HG03108 (cell line): ENCODE measurements around the gene PTGES3L.

Experiments used
- ATAC-seq: cut with Tn5 transposase; IDR thresholded peaks from one replicate; pipeline ENCODE4 v1.9.1; 2021; ENCODE audit warnings: moderate library complexity; ENCODE audit not compliant: unreplicated experiment

The PTGES3L gene

DNA sequence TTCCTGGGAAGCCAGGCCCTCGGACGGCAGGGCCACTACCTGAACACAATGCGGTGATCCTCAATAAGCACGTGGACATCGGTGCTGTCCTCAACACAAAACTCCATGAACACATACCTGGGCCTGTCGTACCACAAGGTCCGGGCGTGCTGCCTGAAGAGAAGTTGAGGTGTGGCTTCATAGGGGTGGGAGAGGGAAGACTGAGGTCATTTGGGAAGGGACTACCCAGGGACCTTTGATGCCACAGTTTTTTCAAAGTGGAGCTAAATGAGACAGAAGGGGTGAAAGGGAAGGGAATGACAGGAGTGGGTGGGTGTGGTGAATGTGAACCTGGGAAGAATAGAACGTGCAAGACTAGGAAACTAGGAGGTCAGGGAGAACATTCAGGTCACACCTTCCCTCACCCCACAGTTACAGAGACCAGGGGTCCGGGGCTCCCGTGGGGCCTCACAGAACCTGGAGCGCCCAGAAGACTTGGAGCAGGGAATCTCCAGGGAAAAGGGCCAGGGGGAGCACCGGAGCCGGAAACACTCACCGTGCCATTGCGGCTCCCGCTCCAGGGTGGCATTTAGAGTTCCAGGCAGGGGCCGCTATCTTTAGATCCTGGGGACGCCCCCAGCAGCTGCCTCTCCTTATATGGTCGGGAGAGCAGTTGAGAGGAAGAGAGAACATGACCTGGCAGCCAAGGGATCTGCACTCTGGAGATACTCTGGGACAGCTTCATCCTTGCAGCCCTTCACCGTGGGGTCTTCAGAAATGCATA, at the start of gene PTGES3L:
PTGES3L (minus strand) TSS at position 570 of the 763 bp plus-strand sequence; CDS start at position 543, 27 bp downstream.
- ATAC-seq: peak; percentile 32

DNA sequence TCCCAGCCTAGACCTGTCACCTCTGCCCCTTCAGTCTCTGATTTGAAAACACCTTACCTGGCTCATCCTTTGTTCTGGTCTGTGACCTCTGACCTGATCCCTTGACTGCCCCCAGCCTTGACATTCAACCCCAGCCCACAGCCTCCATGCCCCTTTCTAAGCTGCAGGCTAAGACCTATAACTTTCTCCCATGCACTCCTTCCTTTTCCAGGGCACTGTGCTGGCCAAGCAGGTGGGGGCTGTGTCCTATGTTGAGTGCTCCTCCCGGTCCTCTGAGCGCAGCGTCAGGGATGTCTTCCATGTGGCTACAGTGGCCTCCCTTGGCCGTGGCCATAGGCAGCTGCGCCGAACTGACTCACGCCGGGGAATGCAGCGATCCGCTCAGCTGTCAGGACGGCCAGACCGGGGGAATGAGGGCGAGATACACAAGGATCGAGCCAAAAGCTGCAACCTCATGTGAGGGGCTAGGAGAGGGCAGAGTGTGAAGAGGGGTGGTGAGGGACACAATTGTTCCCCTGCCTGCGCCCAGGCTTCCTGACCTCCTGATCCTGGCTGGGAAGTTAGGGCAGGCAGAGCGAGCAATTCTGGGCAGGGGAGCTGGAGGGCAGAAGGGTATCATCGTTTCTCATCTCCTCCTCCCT, 48.5 kb upstream of the PTGES3L start:
- ATAC-seq: no peak

- no peak for ATAC-seq
These were observed 47.5 kb upstream of the PTGES3L start for GRCh38 chr17:43027091-43028032.

GRCh38 chr17:43026595-43026994, 46.7 kb upstream of the PTGES3L start:
- ATAC-seq: no peak

DNA sequence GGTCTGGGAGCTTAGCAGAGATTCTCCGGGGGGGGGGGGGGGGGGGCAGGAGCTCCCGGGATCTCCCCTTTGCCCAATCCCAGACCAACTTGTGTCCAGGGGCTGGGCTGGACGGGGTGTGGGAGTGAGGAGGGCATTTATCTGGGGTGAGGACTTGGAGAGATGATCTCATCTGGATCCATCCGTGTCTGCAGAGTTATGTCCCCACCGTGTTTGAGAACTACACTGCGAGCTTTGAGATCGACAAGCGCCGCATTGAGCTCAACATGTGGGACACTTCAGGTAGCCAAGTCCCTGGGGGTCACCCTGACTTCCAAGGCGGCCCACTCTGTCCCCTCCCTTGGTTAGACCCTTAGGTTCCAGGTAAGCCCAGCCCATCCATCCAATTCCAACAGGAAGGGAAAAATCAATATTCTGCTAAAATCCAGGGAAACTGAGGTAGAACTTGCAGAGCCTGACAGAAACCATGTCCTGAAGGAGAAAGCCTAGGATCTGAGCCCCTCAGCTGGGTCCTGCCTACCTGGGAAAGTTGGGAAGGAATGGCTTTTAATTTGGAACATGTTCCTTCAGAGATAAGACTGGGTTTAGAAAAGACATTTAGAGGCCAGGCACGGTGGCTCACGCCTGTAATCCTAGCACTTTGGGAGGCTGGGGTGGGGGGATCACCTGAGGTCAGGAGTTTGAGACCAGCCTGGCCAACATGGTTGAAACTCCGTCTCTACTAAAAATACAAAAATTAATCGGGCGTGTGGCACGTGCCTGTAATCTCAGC, 46.1 kb upstream of the PTGES3L start:
- ATAC-seq: no peak

- no peak for ATAC-seq
These were observed 45.4 kb upstream of the PTGES3L start for GRCh38 chr17:43025290-43025657.

- ATAC-seq: no peak
These were observed 44.8 kb upstream of the PTGES3L start, which contains the start of gene RND2 for GRCh38 chr17:43024407-43025289. TSS of gene RND2 (plus strand) at chr17:43025231. CDS start at chr17:43025348, 117 bp downstream.

DNA sequence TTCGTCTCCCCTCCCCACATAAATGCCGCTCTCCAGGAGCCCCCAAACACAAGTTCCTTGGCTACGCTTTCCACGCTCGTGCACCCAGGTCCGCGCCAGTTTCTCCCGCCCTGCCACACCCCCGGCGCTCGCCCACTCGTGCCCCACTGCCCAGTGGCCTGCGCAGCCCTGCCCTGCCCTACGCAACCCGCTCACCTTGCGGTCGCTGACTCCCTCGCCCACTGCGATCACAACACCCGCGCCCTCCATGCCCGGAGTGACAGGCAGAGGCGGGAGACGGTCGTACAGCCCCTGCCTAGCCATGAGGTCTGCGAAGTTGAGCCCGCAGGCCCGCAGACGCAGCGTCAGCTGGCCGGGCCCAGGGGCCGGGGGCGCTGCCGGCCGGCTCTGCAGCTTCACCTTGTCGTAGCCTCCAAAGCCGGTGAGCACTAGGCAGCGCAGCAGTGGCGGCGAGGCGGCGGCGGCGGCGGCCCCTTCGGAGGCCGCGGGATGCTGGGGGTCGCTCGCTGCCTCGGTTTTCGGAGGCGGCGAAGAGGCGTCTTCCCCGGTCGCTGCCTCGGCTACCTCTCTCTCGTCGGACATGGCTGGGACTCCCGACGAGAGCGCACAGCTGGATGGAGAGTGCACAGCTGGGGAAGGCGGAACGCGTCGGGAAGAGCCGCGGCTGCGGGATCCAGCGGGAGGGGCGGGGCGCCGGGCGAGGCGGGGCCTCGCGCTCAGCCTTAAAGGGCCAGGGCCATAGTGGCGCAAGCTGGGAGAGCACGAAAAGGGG, 42.0 kb upstream of the PTGES3L start, which contains the start of gene VAT1:
VAT1 (minus strand) TSS at position 645 of the 772 bp plus-strand sequence; CDS start at position 582, 63 bp downstream.
- no peak for ATAC-seq

GRCh38 chr17:43020789-43021740, 41.2 kb upstream of the PTGES3L start:
- no peak for ATAC-seq

- ATAC-seq: no peak
These were observed 40.2 kb upstream of the PTGES3L start for GRCh38 chr17:43020030-43020621.

DNA sequence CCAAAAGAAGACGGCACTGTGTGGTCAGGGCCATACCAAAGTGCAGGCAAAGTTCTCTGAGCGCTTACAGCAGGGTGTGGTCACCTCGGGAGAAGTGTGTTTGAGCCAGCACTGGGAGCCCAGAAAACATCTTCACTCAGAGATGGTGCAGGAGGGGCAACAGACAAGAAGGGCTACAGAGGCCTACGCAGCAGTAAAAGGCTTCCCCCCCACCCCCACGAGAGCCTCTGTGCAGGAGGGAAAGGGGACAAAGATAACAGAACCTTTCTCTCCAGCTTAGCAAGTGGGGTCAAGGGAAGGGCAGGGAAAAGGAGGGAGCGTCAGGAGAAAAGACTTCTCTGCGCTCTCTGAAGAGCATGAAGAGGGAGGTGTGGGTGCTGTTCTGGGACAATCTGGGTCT, 39.5 kb upstream of the PTGES3L start:
- ATAC-seq: no peak

GRCh38 chr17:43018932-43019331, 39.1 kb upstream of the PTGES3L start:
- ATAC-seq: no peak

- ATAC-seq: no peak
These were observed 38.4 kb upstream of the PTGES3L start for GRCh38 chr17:43018008-43018853.

DNA sequence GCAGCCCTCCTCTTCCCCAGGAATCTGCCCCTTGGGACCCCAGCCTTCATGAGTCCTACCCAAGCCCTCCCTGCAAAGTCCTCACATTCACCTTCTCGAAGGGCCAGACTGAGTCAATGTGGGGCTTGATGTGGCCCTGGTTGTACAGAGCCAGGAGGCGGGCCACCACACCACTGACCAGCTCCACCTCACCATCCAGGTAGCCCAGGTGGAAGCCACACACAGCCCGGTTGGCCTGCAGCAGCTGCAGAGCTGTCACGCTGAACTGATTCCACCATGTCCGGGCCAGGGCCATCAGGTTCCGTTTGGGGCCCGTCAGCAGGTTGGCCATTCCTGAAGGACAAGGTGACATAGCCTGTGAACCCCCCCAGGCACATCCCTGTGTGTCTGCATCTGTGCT, 36.3 kb upstream of the PTGES3L start:
- ATAC-seq: no peak

DNA sequence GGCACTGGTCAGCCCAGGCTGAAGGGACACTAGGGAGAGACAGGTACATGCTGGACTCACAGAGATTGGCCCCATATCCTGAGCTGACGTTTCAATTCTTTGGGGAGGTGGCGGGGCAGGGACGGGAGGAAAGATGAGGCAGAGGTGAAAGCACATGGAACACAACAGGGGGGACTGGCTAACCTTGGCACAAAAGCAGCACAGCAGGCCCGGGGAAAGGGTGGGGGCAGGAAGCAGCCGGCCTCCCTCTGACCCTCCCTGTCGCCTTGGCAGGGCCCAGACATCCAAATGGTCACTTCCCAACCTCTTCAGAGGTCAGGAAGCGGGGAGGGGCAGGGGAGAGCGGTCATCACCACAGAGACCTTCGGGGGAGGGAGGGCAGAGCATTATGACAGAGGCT, 35.7 kb upstream of the PTGES3L start:
- no peak for ATAC-seq
